GM12875 (cell line): ENCODE data around the gene FAAH2.
A peak's percentile ranks its signal among the peaks of the same experiment; 100 is the strongest.

Experiments
- H3K4me3 ChIP-seq: one replicate; pipeline ENCODE4 v1.5.1; 2011; ENCODE audit warnings: low read depth, low read length, control low read depth
- CTCF ChIP-seq: IDR thresholded peaks from 2 replicates; pipeline ENCODE4 v1.5.1; 2011; ENCODE audit warnings: low read depth, mild to moderate bottlenecking, control low read depth, inconsistent platforms, low read length, moderate library complexity, borderline replicate concordance; ENCODE audit not compliant: insufficient read depth

The FAAH2 gene

GRCh38 chrX:57445076-57445475 is 158.6 kb downstream of the FAAH2 start:
- no peak for TF ChIP-seq CTCF

DNA sequence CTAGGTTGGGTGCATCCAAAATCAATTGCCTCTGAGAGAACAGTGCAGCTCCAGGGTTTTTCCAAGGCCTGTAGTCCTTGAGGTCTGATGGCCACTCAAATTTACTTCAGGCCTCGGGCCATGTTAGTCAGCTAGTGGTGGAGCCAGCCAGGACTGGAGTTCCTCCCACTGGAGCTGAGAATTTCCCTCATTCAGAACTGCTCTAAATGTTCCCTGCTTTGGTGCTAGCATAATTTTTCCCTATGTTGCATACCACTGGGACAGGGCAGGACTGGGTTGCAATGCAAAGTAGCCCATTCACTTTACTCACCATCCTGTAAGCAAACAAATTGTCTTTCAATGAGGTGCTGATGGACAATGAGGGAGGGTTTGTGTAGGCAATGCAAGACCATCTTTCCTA is 159.3 kb downstream of the FAAH2 start:
- H3K4me3 ChIP-seq = no peak overlapping the region
- no peak for TF ChIP-seq CTCF

More at GRCh38 chrX:57445076-57445475, 158.6 kb downstream of the FAAH2 start:
- H3K4me3 ChIP-seq = no peak overlapping the region

DNA sequence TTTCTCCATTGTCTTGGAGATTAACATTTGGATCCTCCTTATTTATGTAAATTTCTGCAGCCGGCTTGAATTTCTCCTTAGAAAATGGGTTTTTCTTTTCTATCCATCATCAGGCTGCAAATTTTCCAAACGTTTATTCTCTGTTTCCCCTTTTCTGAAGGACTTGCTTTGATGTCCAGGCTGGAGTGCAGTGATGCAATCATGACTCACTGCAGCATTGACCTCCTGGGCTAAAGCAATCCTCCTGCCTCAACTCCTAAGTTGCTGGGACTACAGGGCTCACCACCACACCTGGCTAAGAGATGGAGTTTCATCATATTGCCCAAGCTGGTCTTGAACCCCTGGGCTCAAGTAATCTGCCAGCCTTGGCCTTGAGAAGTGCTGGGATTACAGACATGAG is 161.3 kb downstream of the FAAH2 start:
- no peak for TF ChIP-seq CTCF
- no peak overlapping the region for H3K4me3 ChIP-seq

GRCh38 chrX:57451426-57452020 is 165.0 kb downstream of the FAAH2 start:
- no peak for TF ChIP-seq CTCF

GRCh38 chrX:57453901-57454300 is 167.4 kb downstream of the FAAH2 start:
- peak; percentile 71 for TF ChIP-seq CTCF
- H3K4me3 ChIP-seq = no peak overlapping the region

More at GRCh38 chrX:57451426-57452020, 165.0 kb downstream of the FAAH2 start:
- H3K4me3 ChIP-seq = no peak overlapping the region

GRCh38 chrX:57481514-57481913 is 195.0 kb downstream of the FAAH2 start:
- H3K4me3 ChIP-seq = no peak overlapping the region
- TF ChIP-seq CTCF = no peak

- H3K4me3 ChIP-seq = no peak overlapping the region
- no peak for TF ChIP-seq CTCF
Observed at GRCh38 chrX:57516491-57516890, 230.0 kb downstream of the FAAH2 start.
